ENCODE measurements around the gene IL4.
"Not testable (repeated sequence)": the region's sequence is repeated elsewhere in the genome, so short reads cannot be mapped to it uniquely, and the experiment has no call there.

The IL4 gene

GRCh38 chr5:132673939-132674630, at the start of gene IL4:
TSS of gene IL4 (plus strand) at chr5:132673989. CDS start at chr5:132674051, 62 bp downstream.
- DNase-seq (ENCODE audit: low spot score): no peak

GRCh38 chr5:132627470-132627869, 46.3 kb upstream of the IL4 start:
- no peak for DNase-seq (ENCODE audit: low spot score)

GRCh38 chr5:132628814-132629213, 45.0 kb upstream of the IL4 start:
- DNase-seq (ENCODE audit: low spot score): no peak

DNA sequence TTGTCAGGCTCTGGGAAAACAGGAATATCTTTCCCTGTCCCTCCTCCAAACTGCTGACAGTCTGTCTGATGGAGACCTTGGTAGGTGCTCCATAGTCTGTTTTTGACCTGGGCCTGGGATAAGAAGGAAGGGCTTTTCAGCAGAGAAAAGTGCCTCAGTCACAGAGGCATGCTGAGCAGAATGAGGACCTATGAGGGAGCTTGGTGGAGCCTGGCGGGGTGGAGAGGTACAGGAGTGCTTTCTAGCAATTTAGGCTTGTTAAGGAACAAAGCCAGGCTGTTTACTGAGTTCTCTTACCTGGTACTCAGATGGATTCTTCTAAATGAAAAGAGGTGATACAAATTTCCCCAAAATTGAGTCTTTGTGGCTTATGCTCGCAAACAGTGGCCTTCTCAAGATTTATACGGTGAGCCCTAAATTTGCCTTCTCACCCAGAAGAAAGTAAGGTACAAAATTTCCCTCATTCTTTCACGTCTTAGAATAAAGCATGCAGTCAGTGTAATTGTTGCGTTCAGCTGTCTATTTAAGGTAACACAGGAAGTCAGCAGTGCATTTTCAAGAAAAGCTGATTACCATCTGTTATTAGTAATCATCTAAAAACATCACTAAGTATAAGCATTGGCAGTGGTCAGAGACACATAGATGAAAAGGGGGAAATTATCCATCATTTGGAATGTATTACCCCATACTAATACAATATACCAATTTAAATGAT, 44.4 kb upstream of the IL4 start:
- DNase-seq (ENCODE audit: low spot score): no peak

- DNase-seq (ENCODE audit: low spot score): not testable (repeated sequence)
Measured at GRCh38 chr5:132633587-132633986, 40.2 kb upstream of the IL4 start.

- no peak for DNase-seq (ENCODE audit: low spot score)
Measured at GRCh38 chr5:132635873-132636272, 37.9 kb upstream of the IL4 start.

GRCh38 chr5:132637241-132637640, 36.5 kb upstream of the IL4 start:
- DNase-seq (ENCODE audit: low spot score): no peak

DNA sequence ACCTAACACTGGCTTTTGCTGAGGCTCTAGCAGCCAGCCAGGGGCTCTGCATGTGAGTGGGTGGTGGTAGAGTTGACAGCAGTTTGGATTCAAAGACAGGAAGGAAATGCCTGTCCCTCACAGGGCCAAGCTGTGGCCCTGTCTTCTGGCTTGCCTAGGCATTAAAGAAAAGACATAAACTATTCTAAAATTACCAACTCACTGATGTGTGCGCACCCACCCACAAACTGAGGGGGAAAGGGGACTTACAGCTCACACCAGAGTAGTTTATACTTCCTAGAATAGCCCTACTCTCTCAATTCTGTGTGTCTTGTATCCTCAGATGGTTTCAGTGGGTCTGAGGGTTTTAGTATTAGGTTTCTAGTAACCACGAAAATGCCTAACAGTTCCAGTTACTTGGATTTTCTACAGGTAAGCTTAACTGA, 34.1 kb upstream of the IL4 start:
- no peak for DNase-seq (ENCODE audit: low spot score)

GRCh38 chr5:132640613-132641012, 33.2 kb upstream of the IL4 start:
- no peak for DNase-seq (ENCODE audit: low spot score)

DNA sequence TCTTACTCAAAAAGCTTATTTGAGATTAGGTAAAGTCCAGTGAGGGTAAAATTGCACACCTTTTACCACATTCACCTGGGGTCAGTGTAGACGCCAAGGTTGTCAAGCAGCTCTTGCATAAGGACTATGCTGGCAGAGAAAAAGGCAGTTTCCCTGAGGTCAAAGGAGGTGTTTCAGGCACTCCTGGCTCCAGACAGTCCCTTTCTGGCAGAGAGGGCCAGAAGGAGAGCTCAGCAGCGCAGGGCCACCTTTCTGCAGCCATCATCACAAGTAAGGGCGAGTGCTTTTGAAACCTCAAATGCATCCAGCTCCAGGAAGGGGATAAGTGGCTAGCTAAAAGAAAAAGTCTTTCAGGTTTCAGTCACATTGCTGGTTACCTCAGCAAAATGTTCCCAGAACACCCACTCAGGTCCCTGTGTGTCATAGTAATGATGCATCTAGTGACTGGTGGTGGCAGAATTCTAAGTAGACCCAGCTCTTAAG, 32.5 kb upstream of the IL4 start:
- DNase-seq (ENCODE audit: low spot score): no peak

DNA sequence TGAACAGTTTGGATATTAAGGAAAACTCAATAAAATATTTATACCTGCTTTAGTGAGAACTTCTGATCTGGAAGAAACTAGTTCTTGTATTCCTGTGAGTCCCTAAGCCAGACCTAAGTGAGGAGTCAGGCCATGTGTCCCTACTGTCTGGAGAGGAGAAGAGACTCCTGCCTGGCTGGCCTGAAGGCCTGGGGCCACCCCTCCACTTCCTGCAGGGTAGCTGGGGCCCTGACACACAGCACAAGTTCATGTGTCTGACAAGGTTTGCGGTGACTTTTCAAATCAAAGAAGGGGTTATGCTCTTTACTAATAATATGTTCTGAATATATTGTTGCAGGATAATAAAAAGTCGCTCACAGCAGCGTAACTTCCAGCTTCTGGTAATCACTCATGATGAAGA, 31.9 kb upstream of the IL4 start:
- no peak for DNase-seq (ENCODE audit: low spot score)

DNA sequence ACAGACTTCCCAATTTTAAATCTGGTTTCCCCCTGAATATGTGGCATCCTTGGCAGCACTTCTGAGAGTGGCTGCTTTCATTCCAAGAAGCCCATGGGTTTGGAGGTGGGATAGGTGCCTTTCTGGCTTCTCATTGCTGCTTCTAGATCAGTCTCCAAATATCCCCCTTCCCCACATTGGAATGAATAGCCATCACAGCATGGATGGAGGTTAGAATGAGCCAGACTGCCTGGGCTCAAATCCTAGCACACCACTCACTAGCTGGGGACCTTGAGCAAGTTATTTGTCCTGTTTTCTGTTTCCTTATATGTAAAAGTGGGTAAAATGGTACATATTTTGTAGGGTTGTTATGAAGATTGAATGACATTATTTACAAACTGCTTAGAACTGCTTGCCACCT, 29.6 kb upstream of the IL4 start:
- DNase-seq (ENCODE audit: low spot score): no peak

DNA sequence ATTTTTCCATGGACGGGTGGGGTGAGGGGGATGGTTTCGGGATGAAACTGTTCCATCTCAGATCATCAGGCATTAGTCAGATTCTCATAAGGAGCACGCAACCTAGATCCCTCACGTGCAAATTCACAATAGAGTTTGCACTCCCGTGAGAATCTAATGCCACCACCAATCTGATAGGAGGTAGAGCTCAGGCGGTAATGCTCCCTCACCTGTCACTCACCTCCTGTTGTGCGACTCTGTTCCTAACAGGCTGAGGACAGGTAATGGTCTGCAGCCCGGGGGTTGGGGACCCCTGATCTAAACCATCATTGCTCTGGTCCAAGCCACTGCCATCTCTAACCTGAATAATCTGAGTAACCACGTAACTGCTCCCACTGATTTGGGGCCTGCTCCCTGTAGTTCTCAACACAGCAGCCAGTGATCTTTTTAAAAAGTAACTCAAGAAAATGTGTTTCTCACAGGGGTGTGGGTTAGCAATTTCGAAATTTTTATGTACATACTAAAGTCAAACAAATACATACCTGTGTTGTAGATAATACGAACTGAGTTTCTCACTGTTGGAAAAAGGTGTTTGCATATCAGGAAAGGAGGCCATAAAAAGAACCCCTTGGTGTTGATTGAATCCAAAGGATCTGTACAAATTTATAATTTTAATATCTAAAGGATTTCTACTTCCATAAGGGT, 27.1 kb upstream of the IL4 start:
- DNase-seq (ENCODE audit: low spot score): no peak

DNA sequence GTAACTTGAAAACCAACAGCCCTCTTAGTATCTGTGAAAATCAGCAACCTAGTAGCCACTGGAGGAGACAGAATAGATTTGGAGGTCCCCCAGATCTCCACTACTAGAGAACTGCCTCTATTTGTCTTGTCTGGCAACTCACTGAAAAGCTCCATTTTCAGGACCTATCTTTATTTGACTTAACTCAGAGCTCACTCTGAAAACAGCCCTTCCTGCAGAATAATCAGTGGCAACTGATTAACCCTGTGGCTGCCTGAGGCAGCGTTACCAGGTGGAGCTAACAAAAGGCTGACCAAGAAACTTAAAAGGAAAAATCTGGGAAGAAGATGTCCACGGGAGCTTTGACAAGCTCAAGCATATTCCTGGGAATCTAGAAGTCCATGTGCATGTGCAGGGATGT, 26.3 kb upstream of the IL4 start:
- DNase-seq (ENCODE audit: low spot score): no peak

DNA sequence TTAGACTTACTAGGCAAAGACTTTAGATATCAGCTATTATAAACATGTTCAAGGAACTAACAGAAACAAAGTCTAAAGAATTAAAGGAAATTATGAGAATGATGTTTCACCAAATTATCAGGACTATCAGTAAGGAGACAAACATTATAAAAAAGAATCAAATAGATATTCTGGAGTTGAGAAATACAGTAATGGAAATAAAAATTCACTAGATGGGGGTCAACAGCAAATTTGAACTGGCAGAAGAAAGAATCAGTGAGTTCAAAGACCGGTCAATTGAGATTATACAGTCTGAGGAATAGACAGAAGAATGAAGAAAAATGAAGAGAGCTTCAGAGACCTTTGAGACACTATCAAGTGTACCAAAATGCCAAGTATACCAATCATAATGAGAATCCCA, 25.4 kb upstream of the IL4 start:
- no peak for DNase-seq (ENCODE audit: low spot score)

DNA sequence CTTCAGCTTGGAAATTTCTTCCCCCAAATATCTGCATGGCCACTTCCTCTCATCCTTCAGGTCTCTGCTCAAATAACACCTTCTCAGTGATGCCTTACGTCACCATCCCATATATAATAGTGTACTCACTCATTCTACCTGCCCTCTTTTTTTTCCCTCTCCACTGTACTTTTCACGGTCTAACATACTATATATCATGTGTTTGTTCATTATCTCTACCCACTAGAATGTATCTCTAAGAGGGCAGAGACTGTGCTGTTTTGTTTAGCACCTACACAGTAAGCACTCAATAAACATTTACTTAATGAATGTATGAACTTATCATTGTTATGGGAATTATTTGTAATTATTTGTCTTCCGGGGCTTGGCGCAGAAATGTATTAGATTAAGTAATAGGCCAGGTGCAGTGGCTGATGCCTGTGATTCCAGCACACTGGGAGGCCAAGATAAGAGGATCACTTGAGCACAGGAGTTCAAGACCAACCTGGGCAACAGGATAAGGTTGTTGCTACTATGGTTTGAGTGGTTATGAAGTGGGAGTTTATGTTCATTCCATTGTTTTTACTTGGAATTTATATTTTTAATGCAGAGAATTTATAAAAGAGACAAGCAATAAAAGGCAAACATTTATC, 21.8 kb upstream of the IL4 start:
- DNase-seq (ENCODE audit: low spot score): no peak

GRCh38 chr5:132653716-132654115, 20.1 kb upstream of the IL4 start:
- DNase-seq (ENCODE audit: low spot score): no peak

DNA sequence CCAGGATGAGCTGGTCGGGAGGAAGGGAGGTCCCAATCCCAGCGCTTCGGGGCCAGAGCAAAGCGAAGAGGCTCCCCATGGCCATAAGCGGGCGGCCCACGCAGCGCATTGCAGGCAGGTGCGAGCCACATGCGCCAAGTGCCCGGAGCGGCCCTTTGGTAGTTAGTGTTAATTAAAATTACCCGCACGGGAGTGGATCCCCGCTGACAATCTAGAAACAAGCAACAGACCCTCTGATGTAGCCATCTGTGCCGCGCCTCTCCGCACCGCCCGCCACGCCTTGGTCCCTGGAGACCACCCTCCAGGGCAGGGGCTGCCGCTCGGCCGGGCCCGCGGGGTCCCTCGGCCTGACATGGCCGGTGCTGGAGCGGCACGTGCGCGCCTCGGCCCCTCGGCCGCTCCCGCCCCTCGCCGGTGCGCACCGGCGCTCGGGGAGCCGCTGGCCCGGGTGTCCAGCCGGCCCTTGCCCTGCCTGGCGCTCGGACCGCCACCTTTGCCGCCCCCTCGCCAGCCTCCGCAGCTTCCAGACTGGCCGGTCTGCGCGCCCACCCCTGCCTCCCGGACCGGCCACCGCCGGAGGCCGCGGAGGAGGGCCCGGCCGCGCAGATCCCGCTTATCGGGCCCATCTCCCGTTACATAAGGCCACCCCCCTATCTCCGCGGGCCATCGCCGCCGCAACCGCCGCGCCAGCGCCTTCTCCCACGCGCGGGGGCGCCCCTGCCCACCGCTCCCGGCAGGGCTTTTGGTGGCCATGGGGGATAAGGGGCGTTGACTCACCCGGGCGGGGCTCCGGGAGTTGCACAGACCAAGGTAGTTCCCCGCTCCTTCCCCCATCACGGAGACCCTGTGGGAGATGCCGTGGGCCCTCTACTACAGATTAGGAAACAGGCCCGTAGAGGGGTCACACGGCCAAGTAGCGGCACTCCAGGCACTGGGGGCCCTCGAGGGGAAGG, 17.7 kb upstream of the IL4 start:
- DNase-seq (ENCODE audit: low spot score): no peak

DNA sequence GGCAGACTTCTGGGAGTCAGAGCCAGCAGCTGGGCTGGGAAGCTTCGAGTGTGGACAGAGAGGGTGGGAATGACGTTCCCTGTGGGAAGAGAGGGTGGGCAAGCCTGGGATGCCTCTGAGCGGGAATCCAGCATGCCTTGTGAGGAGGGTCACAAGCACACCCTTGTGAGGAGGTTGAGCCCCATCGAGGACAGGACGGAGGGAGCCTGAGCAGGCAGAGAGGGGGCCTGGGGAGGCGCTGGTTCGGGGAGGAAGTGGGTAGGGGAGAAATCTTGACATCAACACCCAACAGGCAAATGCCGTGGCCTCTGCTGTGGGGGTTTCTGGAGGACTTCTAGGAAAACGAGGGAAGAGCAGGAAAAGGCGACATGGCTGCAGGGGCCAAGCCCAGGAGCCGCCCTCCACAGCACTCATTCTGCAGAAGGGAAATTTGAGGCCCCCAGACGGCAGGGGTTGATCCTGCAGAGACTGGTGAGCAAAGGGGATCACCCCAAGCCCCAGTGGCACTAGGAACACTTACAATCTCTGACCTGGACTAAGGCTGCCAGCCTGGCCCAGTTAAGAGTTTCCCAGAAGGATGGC, 16.9 kb upstream of the IL4 start:
- no peak for DNase-seq (ENCODE audit: low spot score)

GRCh38 chr5:132657676-132658380, 16.0 kb upstream of the IL4 start, which contains the start of gene IL13:
TSS of gene IL13 (plus strand) at chr5:132658173. CDS start at chr5:132658187, 14 bp downstream.
- no peak for DNase-seq (ENCODE audit: low spot score)

Data from CD4-positive, alpha-beta T cell treated with Interleukin-6 at 100 ng/mL for 8 hours (primary cell).